ENCODE measurements around the gene EIF4B. TPM values are rescaled to one million over a fixed set of nuclear protein-coding genes. Genes with fewer than 3 reads are reported as not detected.

EIF4B gene
- total RNA-seq, 1 donor from 2014 or later = 526 TPM

GRCh38 chr12:53045696-53046045 is 39.4 kb downstream of the EIF4B start:
- Histone ChIP-seq H3K36me3 (ENCODE audit: control insufficient read depth, insufficient read depth, low read length) (no peaks in the 10 kb centered on the region), H3K4me3 (ENCODE audit: low read depth, low read length) (no peak overlapping the region), H3K27me3 (ENCODE audit: control insufficient read depth, insufficient read depth, low read length) (no peaks in the 10 kb centered on the region)
- no peak for DNase-seq (ENCODE audit: low read depth)
- TF ChIP-seq, protein P1, sequence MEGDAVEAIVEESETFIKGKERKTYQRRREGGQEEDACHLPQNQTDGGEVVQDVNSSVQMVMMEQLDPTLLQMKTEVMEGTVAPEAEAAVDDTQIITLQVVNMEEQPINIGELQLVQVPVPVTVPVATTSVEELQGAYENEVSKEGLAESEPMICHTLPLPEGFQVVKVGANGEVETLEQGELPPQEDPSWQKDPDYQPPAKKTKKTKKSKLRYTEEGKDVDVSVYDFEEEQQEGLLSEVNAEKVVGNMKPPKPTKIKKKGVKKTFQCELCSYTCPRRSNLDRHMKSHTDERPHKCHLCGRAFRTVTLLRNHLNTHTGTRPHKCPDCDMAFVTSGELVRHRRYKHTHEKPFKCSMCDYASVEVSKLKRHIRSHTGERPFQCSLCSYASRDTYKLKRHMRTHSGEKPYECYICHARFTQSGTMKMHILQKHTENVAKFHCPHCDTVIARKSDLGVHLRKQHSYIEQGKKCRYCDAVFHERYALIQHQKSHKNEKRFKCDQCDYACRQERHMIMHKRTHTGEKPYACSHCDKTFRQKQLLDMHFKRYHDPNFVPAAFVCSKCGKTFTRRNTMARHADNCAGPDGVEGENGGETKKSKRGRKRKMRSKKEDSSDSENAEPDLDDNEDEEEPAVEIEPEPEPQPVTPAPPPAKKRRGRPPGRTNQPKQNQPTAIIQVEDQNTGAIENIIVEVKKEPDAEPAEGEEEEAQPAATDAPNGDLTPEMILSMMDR (IDR thresholded peaks at IDR 0.05; ENCODE audit: insufficient read depth, low read length, poor library complexity, severe bottlenecking) = no peak

DNA sequence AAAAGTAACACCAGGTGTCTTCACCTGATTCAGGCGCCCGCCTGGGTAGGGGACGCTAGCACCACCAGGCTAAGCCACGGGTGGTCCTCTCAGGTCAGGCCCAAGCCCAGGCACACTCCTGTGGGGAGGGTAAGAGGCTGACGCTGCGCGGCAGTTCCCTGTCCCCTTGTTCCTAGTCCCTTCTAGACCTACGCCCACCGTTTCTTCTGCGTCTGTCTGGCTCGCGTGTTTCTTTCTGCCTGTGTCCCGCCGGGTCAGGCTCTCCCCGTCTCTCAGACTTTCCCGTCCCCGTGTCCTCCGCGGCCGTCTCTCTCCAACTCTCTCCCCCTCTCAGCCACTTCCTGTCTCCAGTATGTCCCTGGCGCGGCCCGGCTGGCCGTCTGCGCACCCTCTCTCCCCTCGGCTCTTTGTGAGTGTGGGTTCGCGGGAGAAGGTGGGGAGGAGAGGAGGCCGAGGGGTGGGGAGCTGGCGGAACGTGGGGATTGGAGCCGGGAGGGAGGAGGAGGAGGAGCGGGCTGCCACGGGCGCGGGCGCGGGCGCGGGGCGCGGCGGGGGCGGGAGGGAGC is 40.5 kb downstream of the EIF4B start:
- peak overlapping the region; percentile 47 for H3K4me3 ChIP-seq (ENCODE audit: low read depth, low read length)
- H3K27me3 ChIP-seq (ENCODE audit: control insufficient read depth, insufficient read depth, low read length) = no peaks in the 10 kb centered on the region
- H3K36me3 ChIP-seq (ENCODE audit: control insufficient read depth, insufficient read depth, low read length) = no peaks in the 10 kb centered on the region
- TF ChIP-seq, protein P1 (IDR thresholded peaks at IDR 0.05; ENCODE audit: insufficient read depth, low read length, poor library complexity, severe bottlenecking) = no peak
- DNase-seq (ENCODE audit: low read depth) = no peak

DNA sequence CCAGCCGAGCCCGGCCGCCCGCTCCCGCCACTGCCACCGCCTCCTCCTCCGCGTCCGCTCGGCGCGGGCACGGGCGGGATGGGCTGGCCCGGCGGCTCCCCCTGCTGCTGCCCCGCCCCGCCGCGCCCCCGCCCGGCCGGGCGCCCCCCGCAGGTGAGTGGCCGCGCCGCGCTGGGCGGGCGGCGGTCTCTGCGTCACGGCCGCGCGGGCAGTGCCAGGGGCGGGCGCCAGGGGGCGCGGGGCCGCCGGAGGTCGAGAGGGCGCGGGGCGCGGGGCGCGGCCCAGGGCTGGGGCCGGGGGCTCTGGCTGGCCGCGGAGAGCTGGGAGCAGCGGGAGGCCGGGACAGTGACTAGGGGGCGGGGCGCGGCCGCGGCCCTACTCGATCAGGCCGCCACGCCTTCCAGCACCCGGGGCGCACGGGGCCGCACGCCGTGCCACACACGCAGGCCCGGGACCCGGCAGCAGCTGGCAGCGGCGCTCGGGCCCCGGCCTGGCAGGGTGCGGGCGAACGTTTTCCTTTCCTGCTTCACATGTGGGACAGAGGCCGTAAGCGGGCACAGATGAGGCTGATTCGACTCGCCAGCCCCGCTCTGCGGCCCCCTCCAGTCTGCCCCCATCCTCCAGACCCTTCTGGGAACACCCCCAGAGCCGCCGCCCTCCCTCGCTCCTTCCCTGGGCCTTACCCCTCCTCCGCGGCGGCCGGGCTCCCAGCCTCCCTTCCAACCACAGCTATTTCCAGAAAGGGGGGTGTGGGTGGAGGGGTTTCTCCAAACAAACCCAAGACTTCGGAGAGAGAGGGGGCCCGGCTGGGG is 41.2 kb downstream of the EIF4B start:
- no peaks in the 10 kb centered on the region for H3K27me3 ChIP-seq (ENCODE audit: control insufficient read depth, insufficient read depth, low read length)
- DNase-seq (ENCODE audit: low read depth) = no peak
- TF ChIP-seq, protein P1 (IDR thresholded peaks at IDR 0.05; ENCODE audit: insufficient read depth, low read length, poor library complexity, severe bottlenecking) = no peak
- no peaks in the 10 kb centered on the region for H3K36me3 ChIP-seq (ENCODE audit: control insufficient read depth, insufficient read depth, low read length)
- peak overlapping the region; percentile 47 for H3K4me3 ChIP-seq (ENCODE audit: low read depth, low read length)

GRCh38 chr12:53048033-53048779 is 42.0 kb downstream of the EIF4B start:
- H3K27me3 ChIP-seq (ENCODE audit: control insufficient read depth, insufficient read depth, low read length) = no peaks in the 10 kb centered on the region
- H3K36me3 ChIP-seq (ENCODE audit: control insufficient read depth, insufficient read depth, low read length) = no peaks in the 10 kb centered on the region
- no peak for DNase-seq (ENCODE audit: low read depth)
- TF ChIP-seq, protein P1 (IDR thresholded peaks at IDR 0.05; ENCODE audit: insufficient read depth, low read length, poor library complexity, severe bottlenecking) = peak; percentile 21
- no peak overlapping the region for H3K4me3 ChIP-seq (ENCODE audit: low read depth, low read length)

- Histone ChIP-seq H3K36me3 (ENCODE audit: control insufficient read depth, insufficient read depth, low read length) (no peaks in the 10 kb centered on the region), H3K4me3 (ENCODE audit: low read depth, low read length) (peak overlapping the region; percentile 32), H3K27me3 (ENCODE audit: control insufficient read depth, insufficient read depth, low read length) (no peaks in the 10 kb centered on the region)
- DNase-seq (ENCODE audit: low read depth) = no peak
- TF ChIP-seq, protein P1 (IDR thresholded peaks at IDR 0.05; ENCODE audit: insufficient read depth, low read length, poor library complexity, severe bottlenecking) = no peak
These were observed 42.6 kb downstream of the EIF4B start for GRCh38 chr12:53048780-53049401.
